GM19025 (cell line): ENCODE data around the gene ICE2.

ENCODE experiments used
- ATAC-seq: cut with Tn5 transposase; IDR thresholded peaks from one replicate; pipeline ENCODE4 v1.9.1; 2021; ENCODE audit warnings: mild to moderate bottlenecking, low read depth, moderate library complexity; ENCODE audit not compliant: unreplicated experiment

Gene ICE2

DNA sequence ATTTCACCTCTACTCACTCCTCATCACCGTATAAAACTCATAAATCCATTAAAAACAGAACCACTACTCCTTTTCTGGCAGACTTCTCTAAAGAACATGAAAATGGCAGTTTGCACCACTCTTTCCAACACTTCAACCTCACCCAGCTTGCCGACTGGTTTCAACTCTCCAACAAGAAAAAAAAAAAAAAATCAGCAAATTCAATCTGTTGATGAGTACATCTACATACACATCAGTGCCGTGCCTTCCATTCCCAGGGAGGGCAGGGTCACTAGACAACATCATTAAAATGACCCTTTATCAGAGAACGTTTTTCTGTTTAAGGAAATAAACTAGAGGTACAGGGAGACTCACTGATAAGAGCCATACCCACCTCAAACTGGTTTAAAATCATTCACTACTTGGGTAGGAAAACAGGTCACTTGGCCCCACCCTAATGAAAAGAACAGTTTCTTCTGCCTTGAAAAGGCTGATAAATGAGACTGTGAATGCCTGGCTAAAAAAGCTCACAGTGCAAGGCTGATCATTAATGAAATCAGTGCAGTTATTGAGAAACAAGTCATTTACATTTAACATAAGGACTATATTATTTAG lies 87.1 kb downstream of the ICE2 start:
- ATAC-seq: no peak

DNA sequence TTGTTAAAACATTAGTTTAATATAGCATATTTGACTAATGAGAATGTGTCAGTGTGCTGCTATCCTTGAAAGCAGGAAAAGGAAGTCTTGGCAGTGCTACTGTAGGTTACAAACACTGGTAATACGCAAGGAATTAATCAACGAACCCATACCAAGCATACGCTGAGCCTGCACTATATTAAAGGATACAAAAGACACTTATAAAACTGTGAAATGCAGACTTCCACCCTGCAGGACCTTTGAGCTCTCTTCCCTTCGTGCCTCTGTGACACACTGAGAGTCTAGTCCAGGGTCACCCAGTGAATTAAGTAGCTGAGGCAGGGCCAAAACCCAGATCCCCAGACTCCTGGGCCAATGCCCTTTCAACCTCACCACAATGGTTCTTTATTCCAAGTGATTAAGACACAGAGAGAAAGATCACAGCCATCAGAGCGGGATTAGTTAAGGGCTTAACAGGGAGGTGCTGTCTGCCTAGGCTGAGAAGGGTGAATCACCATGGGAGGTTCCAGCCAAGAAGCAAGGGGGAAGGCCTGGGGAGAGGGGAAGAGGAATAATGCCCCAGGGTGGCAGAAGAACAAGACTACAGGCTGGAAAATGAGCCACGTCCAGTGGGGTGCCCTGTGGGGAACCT lies 88.0 kb downstream of the ICE2 start:
- no peak for ATAC-seq

- ATAC-seq: no peak
These were observed 88.7 kb downstream of the ICE2 start for GRCh38 chr15:60390231-60390630.

DNA sequence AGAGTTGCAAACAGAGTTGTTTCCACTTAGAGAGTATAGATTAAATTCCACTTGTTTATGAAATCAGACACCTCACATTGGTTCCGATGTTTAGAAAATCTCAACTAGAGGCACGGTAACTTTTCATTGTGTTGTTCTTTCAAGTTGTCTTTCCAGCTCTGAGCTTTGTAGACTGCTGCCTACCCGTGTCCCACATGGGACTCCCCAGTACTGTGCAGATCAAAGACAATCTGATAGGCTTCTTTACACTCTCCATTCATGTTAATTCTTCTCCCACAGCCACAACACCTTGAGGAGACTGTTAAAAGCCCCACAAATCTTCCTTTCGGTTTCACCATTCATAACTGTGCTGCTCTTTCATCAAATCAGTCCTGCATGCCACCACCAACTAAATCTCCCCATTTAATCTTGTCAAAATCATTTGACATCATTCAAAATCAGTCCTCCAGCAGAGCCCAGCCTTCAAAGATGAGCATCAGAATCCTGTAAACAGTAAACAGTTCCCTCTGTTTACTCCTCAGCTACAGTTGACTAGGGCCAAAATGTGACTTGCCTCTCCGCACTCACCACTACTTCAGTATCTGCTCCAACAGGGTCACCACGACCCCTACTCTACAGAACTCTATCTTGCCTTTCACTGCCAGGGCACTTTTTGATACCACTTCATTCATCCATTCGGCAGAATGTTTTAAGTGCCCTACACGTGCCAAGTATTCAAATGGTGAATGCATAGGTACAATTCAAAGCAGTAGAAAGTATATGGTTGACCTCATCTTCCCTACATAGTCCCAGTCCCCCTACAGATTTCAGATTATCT lies 89.5 kb downstream of the ICE2 start:
- ATAC-seq: peak; percentile 83

GRCh38 chr15:60387321-60387720 lies 91.6 kb downstream of the ICE2 start:
- ATAC-seq: no peak

DNA sequence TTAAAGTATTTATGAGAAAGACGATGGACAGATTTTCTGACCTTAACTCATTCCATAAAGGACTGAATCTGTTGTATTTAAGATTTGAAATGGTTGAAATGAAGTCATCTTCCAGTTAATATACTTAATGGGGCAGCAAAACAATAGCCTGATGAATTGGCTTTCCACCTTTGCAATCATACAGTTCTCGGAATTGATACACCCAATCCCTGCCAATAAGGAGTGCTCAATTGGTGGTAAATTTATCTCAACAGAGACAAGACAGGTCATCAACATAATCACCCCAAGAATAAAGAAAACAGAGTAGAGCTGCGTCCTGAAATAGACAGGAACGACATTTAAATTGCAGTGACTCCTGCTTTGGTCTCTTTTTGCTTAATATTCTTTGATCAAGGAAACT lies 92.3 kb downstream of the ICE2 start:
- no peak for ATAC-seq

DNA sequence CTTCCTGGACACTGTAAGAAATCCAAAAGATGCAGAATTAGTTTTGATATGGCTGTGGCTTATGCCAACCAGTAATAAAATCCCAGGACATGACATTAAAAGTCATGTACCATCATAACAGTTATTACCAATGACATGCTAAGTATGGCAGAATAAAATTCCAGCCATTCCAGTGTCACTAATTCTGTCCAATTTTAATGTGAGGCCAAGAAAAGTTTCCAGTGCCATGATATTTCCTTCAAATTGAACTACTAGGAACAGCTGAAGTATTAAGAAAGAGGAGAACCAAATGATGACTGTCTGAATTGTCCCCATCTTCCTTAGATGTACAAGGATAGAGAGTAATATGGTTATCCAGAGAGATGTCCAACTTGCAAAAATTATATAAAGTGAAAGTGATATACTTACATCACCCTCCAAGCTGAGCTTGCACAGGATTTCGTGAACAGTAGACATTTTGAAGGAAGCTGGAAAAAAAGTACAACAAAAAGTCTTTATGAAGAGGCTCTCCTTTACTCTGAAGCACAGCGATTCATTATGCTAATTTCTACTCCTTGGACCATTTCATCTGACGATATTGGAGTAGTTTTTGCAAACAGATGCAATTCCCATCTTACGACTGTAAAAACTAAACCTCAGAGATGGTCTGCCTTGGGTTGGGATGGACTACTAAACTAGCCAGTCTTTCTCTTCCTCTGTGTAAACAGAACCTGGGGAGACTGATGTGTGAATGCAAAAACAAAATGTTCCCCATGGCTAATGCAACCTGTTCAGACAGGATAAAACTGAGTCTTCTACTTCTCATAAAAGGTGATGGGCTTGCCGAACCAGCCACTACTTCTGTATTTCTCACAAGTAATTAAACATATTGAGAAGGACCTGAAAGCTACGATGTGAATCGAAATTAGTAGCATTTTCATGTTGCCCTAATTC lies 93.1 kb downstream of the ICE2 start:
- no peak for ATAC-seq

GRCh38 chr15:60384526-60385126 lies 94.3 kb downstream of the ICE2 start:
- no peak for ATAC-seq

DNA sequence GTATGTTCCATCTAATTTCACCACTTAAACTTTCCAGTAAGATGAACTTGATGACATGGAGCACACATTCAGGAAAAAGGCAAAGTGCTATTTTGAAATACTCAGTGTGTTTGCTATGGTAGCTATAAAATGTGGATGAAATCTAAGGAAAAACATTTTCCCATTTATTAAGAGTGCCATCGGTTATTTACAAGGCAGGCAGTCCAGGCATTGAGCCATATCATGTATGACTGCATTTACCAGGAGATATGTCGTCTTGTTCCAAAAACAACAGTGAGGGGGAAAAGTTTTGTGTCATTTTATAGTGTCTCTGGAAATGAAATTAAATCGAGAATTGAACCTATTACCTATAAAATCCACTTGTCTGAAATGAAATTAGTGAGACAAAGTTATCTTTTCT lies 94.9 kb downstream of the ICE2 start:
- no peak for ATAC-seq

GRCh38 chr15:60382773-60383674 lies 95.9 kb downstream of the ICE2 start:
- no peak for ATAC-seq

DNA sequence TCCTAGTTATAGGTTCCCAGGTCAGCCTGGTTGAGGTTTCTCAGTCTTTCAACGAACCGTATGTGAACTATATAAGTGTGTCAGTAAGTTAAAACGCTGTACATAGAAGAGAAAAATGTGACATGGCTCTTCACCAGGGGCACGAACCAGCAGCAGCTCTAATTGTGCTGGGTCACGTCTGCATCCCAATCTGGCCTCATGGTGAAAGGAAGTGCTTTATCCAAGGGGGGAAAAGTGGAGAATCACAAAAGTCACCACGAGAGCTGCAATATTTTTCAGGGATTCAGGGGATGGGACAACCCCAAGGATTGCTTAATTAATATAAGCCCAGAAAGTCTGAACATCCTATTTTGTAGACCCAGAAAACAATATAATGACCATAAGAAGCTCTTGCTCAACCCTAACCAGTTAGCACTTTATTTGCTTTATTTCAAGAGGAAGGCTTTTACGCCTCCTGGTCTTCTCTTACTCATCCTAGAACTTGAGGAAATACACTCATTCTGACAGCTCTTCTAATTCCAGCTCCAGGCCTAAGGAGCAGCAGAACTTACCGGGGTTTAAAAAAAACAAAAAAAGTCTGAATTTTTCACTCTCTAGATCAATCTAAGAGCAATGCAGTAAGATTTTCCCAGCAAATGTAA lies 97.7 kb downstream of the ICE2 start:
- ATAC-seq: no peak

- ATAC-seq: no peak
These were observed 99.2 kb downstream of the ICE2 start for GRCh38 chr15:60379525-60380274.

- ATAC-seq: no peak
These were observed 99.8 kb downstream of the ICE2 start for GRCh38 chr15:60379185-60379524.

- ATAC-seq: no peak
These were observed 102.3 kb downstream of the ICE2 start for GRCh38 chr15:60376677-60377095.

GRCh38 chr15:60375306-60375705 lies 103.6 kb downstream of the ICE2 start:
- no peak for ATAC-seq

DNA sequence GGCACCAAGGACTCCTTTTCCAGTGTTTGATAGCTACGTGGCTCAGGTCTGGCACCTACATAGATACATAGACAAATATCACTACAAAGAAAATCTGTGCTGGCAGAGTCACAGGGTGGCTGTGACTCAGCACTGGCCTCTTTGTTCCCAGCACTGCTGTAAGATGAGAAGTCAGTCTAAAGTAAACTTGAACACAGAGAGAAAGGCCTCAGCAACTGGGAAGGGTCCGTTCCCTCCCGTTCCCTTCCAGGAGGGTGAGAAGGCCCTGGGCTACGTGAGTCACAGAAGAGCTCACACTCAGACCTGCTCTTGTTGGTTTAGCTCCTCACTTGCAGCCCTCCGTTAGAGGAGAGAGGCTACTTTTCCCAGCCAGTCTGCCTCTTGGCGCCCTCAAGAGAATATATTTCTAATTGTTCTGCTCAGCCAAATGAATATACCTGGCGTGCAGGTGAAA lies 104.3 kb downstream of the ICE2 start:
- no peak for ATAC-seq

- no peak for ATAC-seq
These were observed 104.7 kb downstream of the ICE2 start for GRCh38 chr15:60374209-60374608.

- ATAC-seq: no peak
These were observed 105.2 kb downstream of the ICE2 start for GRCh38 chr15:60373745-60374144.
